SJSA1 (cell line): Measurements from ENCODE around the gene AIDA. TPM values are rescaled to one million over a fixed set of nuclear protein-coding genes. Genes with fewer than 3 reads are reported as not detected.
"Not testable (repeated sequence)": the region's sequence is repeated elsewhere in the genome, so short reads cannot be mapped to it uniquely, and the experiment has no call there.

ENCODE experiments used
- DNase-seq, 2 experiments: peaks; one replicate each; pipeline ENCODE4 v3.0.0-alpha.2; 2015 to 2020; ENCODE audit warnings: low spot score in 2 of 2, low read depth in 1 of 2
- H3K27ac ChIP-seq: fragments of 250-450 bp; sonication (Bioruptor Pico); 2 replicates; pipeline ENCODE4 v1.5.1; 2020; ENCODE audit warnings: mild to moderate bottlenecking, moderate library complexity
- H3K27me3 ChIP-seq: fragments of 250-450 bp; sonication (Bioruptor Pico); replicated peaks from 2 replicates; pipeline ENCODE4 v1.5.1; 2020; ENCODE audit warnings: mild to moderate bottlenecking, moderate library complexity
- H3K36me3 ChIP-seq: fragments of 250-450 bp; sonication (Bioruptor Pico); 2 replicates; pipeline ENCODE4 v1.5.1; 2020; ENCODE audit warnings: mild to moderate bottlenecking
- H3K4me1 ChIP-seq: fragments of 250-450 bp; sonication (Bioruptor Pico); replicated peaks from 2 replicates; pipeline ENCODE4 v1.6.1; 2021; ENCODE audit warnings: mild to moderate bottlenecking
- H3K4me3 ChIP-seq: fragments of 250-450 bp; sonication (Bioruptor Pico); 2 replicates; pipeline ENCODE4 v1.5.1; 2020; ENCODE audit warnings: mild to moderate bottlenecking
- H3K9me3 ChIP-seq: fragments of 250-450 bp; sonication (Bioruptor Pico); replicated peaks from 2 replicates; pipeline ENCODE4 v1.5.1; 2020; ENCODE audit warnings: mild to moderate bottlenecking
- total RNA-seq: library from RNA; depleted of rRNA; stranded (reverse); fragments of >200 nt; shearing (Covaris generic); gene quantifications from 2 replicates; pipeline ENCODE4 v1.2.3, GENCODE V29; 2014; rRNA removed

AIDA gene
- total RNA-seq = 37.2 and 50.0 TPM in 2 replicates

GRCh38 chr1:222712253-222713090 lies at the start of gene AIDA, which contains the start of gene BROX:
TSS of gene AIDA (minus strand) at chr1:222712491. CDS start at chr1:222712317, 174 bp downstream.
TSS of gene BROX (plus strand) at chr1:222712564. CDS start at chr1:222715700, 3,136 bp downstream.
- Histone ChIP-seq H3K27me3 (no peaks in the 10 kb centered on the region), H3K4me1 (peaks cover 9% of the 10 kb centered on the region), H3K4me3 (peak within 1 kb of the TSS; percentile 67), H3K27ac (peak within 1 kb of the TSS; percentile 97), H3K9me3 (no peaks in the 10 kb centered on the region), H3K36me3 (peaks cover 43% of the 10 kb centered on the region)
- DNase-seq = peak; percentile 94 to 98

GRCh38 chr1:222761083-222761482 lies 48.8 kb upstream of the AIDA start:
- no peak for DNase-seq

GRCh38 chr1:222759451-222760035 lies 47.3 kb upstream of the AIDA start:
- no peak overlapping the region for H3K4me3 ChIP-seq
- no peaks in the 10 kb centered on the region for H3K9me3 ChIP-seq
- DNase-seq = no peak
- no peaks in the 10 kb centered on the region for H3K36me3 ChIP-seq
- no peaks in the 10 kb centered on the region for H3K27me3 ChIP-seq
- peaks cover 12% of the 10 kb centered on the region for H3K4me1 ChIP-seq
- H3K27ac ChIP-seq = no peak overlapping the region

More at GRCh38 chr1:222761083-222761482, 48.8 kb upstream of the AIDA start:
- no peaks in the 10 kb centered on the region for H3K9me3 ChIP-seq
- H3K4me1 ChIP-seq = no peaks in the 10 kb centered on the region
- H3K27ac ChIP-seq = no peak overlapping the region
- H3K4me3 ChIP-seq = no peak overlapping the region
- H3K27me3 ChIP-seq = no peaks in the 10 kb centered on the region
- H3K36me3 ChIP-seq = no peaks in the 10 kb centered on the region

- no peak overlapping the region for H3K27ac ChIP-seq
- H3K36me3 ChIP-seq = no peaks in the 10 kb centered on the region
- DNase-seq = no peak
- no peak overlapping the region for H3K4me3 ChIP-seq
- H3K27me3 ChIP-seq = no peaks in the 10 kb centered on the region
- no peaks in the 10 kb centered on the region for H3K9me3 ChIP-seq
- peaks cover 23% of the 10 kb centered on the region for H3K4me1 ChIP-seq
These were observed 45.5 kb upstream of the AIDA start for GRCh38 chr1:222757646-222758268.

GRCh38 chr1:222754366-222755139 lies 42.3 kb upstream of the AIDA start:
- peak; percentile 90 to 92 for DNase-seq
- Histone ChIP-seq H3K4me1 (peaks cover 23% of the 10 kb centered on the region), H3K4me3 (no peak overlapping the region), H3K36me3 (no peaks in the 10 kb centered on the region), H3K27me3 (no peaks in the 10 kb centered on the region), H3K9me3 (no peaks in the 10 kb centered on the region), H3K27ac (peak overlapping the region; percentile 57)

GRCh38 chr1:222751255-222751654 lies 39.0 kb upstream of the AIDA start:
- DNase-seq = no peak
- peaks cover 23% of the 10 kb centered on the region for H3K4me1 ChIP-seq
- no peak overlapping the region for H3K4me3 ChIP-seq
- H3K27me3 ChIP-seq = no peaks in the 10 kb centered on the region
- H3K27ac ChIP-seq = no peak overlapping the region
- no peaks in the 10 kb centered on the region for H3K9me3 ChIP-seq
- H3K36me3 ChIP-seq = no peaks in the 10 kb centered on the region

- H3K36me3 ChIP-seq = no peaks in the 10 kb centered on the region
- H3K9me3 ChIP-seq = no peaks in the 10 kb centered on the region
- peaks cover 23% of the 10 kb centered on the region for H3K4me1 ChIP-seq
- no peak overlapping the region for H3K4me3 ChIP-seq
- no peak for DNase-seq
- no peaks in the 10 kb centered on the region for H3K27me3 ChIP-seq
- H3K27ac ChIP-seq = no peak overlapping the region
These were observed 38.4 kb upstream of the AIDA start for GRCh38 chr1:222750651-222751050.

GRCh38 chr1:222749927-222750326 lies 37.6 kb upstream of the AIDA start:
- no peak overlapping the region for H3K4me3 ChIP-seq
- no peak overlapping the region for H3K27ac ChIP-seq
- no peaks in the 10 kb centered on the region for H3K9me3 ChIP-seq
- H3K4me1 ChIP-seq = peaks cover 15% of the 10 kb centered on the region
- DNase-seq = no peak
- H3K36me3 ChIP-seq = no peaks in the 10 kb centered on the region
- no peaks in the 10 kb centered on the region for H3K27me3 ChIP-seq

- H3K4me1 ChIP-seq, H3K27me3 ChIP-seq, H3K27ac ChIP-seq, H3K9me3 ChIP-seq, H3K4me3 ChIP-seq, DNase-seq, H3K36me3 ChIP-seq: not testable (repeated sequence)
These were observed 29.6 kb upstream of the AIDA start for GRCh38 chr1:222741630-222742457.

- H3K27ac ChIP-seq = no peak overlapping the region
- no peak for DNase-seq
- H3K4me3 ChIP-seq = no peak overlapping the region
- no peaks in the 10 kb centered on the region for H3K4me1 ChIP-seq
- H3K36me3 ChIP-seq = peaks cover 6% of the 10 kb centered on the region; the same call in 1 of the 2 replicates
- H3K9me3 ChIP-seq = no peaks in the 10 kb centered on the region
- H3K27me3 ChIP-seq = no peaks in the 10 kb centered on the region
These were observed 27.6 kb upstream of the AIDA start for GRCh38 chr1:222739929-222740328.

GRCh38 chr1:222739465-222739864 lies 27.2 kb upstream of the AIDA start:
- Histone ChIP-seq H3K4me3 (no peak overlapping the region), H3K27ac (no peak overlapping the region), H3K4me1 (no peaks in the 10 kb centered on the region), H3K9me3 (no peaks in the 10 kb centered on the region), H3K27me3 (no peaks in the 10 kb centered on the region), H3K36me3 (peaks cover 11% of the 10 kb centered on the region)
- DNase-seq = no peak

GRCh38 chr1:222736972-222737371 lies 24.7 kb upstream of the AIDA start, which contains the start of gene FAM177B:
TSS of gene FAM177B (plus strand) at chr1:222737202. CDS start at chr1:222746546, 9,344 bp downstream.
- no peak for DNase-seq
- Histone ChIP-seq H3K36me3 (peaks cover 34% of the 10 kb centered on the region), H3K27me3 (no peaks in the 10 kb centered on the region)

GRCh38 chr1:222736470-222736869 lies 24.2 kb upstream of the AIDA start:
- Histone ChIP-seq H3K36me3 (peaks cover 39% of the 10 kb centered on the region), H3K27ac (no peak overlapping the region), H3K4me1 (no peaks in the 10 kb centered on the region), H3K4me3 (no peak overlapping the region), H3K9me3 (no peaks in the 10 kb centered on the region), H3K27me3 (no peaks in the 10 kb centered on the region)
- no peak for DNase-seq

More at GRCh38 chr1:222736972-222737371, 24.7 kb upstream of the AIDA start, which contains the start of gene FAM177B:
- Histone ChIP-seq H3K27ac (no peak within 1 kb of the TSS), H3K4me1 (no peaks in the 10 kb centered on the region), H3K9me3 (no peaks in the 10 kb centered on the region), H3K4me3 (no peak within 1 kb of the TSS)
